Occipital lobe (tissue), 2 donors: ENCODE data around the gene CTAG1A. TPM values are rescaled to one million over a fixed set of nuclear protein-coding genes. Genes with fewer than 3 reads are reported as not detected.
"Not testable (repeated sequence)": the region's sequence is repeated elsewhere in the genome, so short reads cannot be mapped to it uniquely, and the experiment has no call there.

Experiments
- DNase-seq: peaks from one replicate; lab custom pipeline; 2025; lab: John Stamatoyannopoulos, UW
- total RNA-seq: library from RNA; depleted of rRNA; stranded (reverse); fragments of >200 nt; gene quantifications from one replicate; pipeline ENCODE4 v1.2.3, GENCODE V29; 2014

CTAG1A gene
- total RNA-seq: not detected

- not testable (repeated sequence) for DNase-seq
These were observed at the start of gene CTAG1A for GRCh38 chrX:154584585-154585183. Gene CTAG1A, plus strand, starts transcription at chrX:154585133. Its CDS starts 74 bp downstream, at chrX:154585207.

- DNase-seq: no peak
These were observed 49.0 kb upstream of the CTAG1A start for GRCh38 chrX:154535892-154536291.

- no peak for DNase-seq
These were observed 45.9 kb upstream of the CTAG1A start for GRCh38 chrX:154539077-154539476.

GRCh38 chrX:154540365-154540764 is 44.6 kb upstream of the CTAG1A start:
- not testable (repeated sequence) for DNase-seq

- no peak for DNase-seq
These were observed 43.9 kb upstream of the CTAG1A start for GRCh38 chrX:154540897-154541535.

- DNase-seq: no peak
These were observed 43.4 kb upstream of the CTAG1A start for GRCh38 chrX:154541589-154541895.

GRCh38 chrX:154541896-154542722 is 42.8 kb upstream of the CTAG1A start:
- DNase-seq: peak; percentile 19

- DNase-seq: no peak
These were observed 42.1 kb upstream of the CTAG1A start for GRCh38 chrX:154542723-154543424.

- DNase-seq: no peak
These were observed 39.2 kb upstream of the CTAG1A start for GRCh38 chrX:154545673-154546274.

- peak; percentile 69 for DNase-seq
These were observed 38.3 kb upstream of the CTAG1A start, which contains the start of gene G6PD for GRCh38 chrX:154546354-154547244. Gene G6PD, minus strand, starts transcription at chrX:154546846. Its CDS starts 691 bp downstream, at chrX:154546155.

GRCh38 chrX:154547245-154548027 is 37.5 kb upstream of the CTAG1A start, which contains the start of gene IKBKG:
Gene IKBKG, plus strand, starts transcription at chrX:154547620. Its CDS starts 4,383 bp downstream, at chrX:154552003.
- peak; percentile 89 for DNase-seq

- DNase-seq: no peak
These were observed 37.0 kb upstream of the CTAG1A start for GRCh38 chrX:154548028-154548316.

- DNase-seq: no peak
These were observed 35.2 kb upstream of the CTAG1A start for GRCh38 chrX:154549766-154550165.

GRCh38 chrX:154552112-154552806 is 32.7 kb upstream of the CTAG1A start:
- not testable (repeated sequence) for DNase-seq

GRCh38 chrX:154558060-154558690 is 26.8 kb upstream of the CTAG1A start:
- DNase-seq: not testable (repeated sequence)

- not testable (repeated sequence) for DNase-seq
These were observed 26.0 kb upstream of the CTAG1A start for GRCh38 chrX:154558896-154559295.

- not testable (repeated sequence) for DNase-seq
These were observed 24.6 kb upstream of the CTAG1A start for GRCh38 chrX:154560326-154560725.

GRCh38 chrX:154562295-154562694 is 22.6 kb upstream of the CTAG1A start:
- DNase-seq: not testable (repeated sequence)
